Ishikawa (cell line): ENCODE results near the gene VAX1.

Source experiments
- CEBPB ChIP-seq: IDR thresholded peaks from 2 replicates; pipeline ENCODE4 v1.6.1; 2012
- CREB1 ChIP-seq: IDR thresholded peaks from 2 replicates; pipeline ENCODE4 v1.6.1; 2012; ENCODE audit warnings: low read depth
- EGR1 ChIP-seq: IDR thresholded peaks from 2 replicates; pipeline ENCODE4 v1.6.1; 2012
- EP300 ChIP-seq: IDR thresholded peaks from 2 replicates; pipeline ENCODE4 v1.6.1; 2012; ENCODE audit warnings: borderline replicate concordance
- FOXM1 ChIP-seq: IDR thresholded peaks from 2 replicates; pipeline ENCODE4 v1.6.1; 2012; ENCODE audit warnings: low read depth, borderline replicate concordance
- NFIC ChIP-seq: IDR thresholded peaks from 2 replicates; pipeline ENCODE4 v1.6.1; 2012
- RAD21 ChIP-seq: IDR thresholded peaks from 2 replicates; pipeline ENCODE4 v1.6.1; 2012; ENCODE audit warnings: low read depth
- TAF1 ChIP-seq: IDR thresholded peaks from 2 replicates; pipeline ENCODE4 v1.6.1; 2012; ENCODE audit warnings: low read depth, mild to moderate bottlenecking
- TCF12 ChIP-seq: IDR thresholded peaks from 2 replicates; pipeline ENCODE4 v1.6.1; 2012; ENCODE audit warnings: low read depth
- TEAD4 ChIP-seq: IDR thresholded peaks from 2 replicates; pipeline ENCODE4 v1.6.1; 2012
- YY1 ChIP-seq: IDR thresholded peaks from 2 replicates; pipeline ENCODE4 v1.6.1; 2012; ENCODE audit warnings: low read depth
- ZBTB7A ChIP-seq: IDR thresholded peaks from 2 replicates; pipeline ENCODE4 v1.6.1; 2012; ENCODE audit warnings: low read depth
- TF ChIP-seq, protein P1 (sequence below): IDR thresholded peaks from 2 replicates; pipeline ENCODE4 v1.6.1; 2012
- TF ChIP-seq, protein P2 (sequence below): IDR thresholded peaks from 2 replicates; pipeline ENCODE4 v1.6.1; 2012
- TF ChIP-seq, protein P3 (sequence below): IDR thresholded peaks from 2 replicates; pipeline ENCODE4 v1.6.1; 2012; ENCODE audit warnings: low read depth, mild to moderate bottlenecking

VAX1 gene

DNA sequence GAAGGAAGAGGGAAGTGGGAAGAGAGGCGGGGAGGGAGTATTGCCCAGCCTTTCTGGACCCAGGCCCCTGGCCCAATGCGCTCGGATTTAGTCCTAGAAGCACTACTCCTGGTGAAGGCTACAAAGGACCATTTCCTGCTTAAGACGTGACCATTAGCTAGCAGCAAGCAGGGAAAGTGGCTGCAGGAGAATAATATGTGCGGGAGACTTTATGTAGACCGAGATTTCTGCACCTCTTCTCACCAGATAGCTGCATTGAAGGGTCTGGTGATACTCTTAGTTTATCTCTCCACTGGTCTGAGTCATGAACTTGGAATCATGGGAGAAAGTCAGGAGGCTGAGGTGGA is 3.1 kb downstream of the VAX1 start:
- TF ChIP-seq, protein P1, sequence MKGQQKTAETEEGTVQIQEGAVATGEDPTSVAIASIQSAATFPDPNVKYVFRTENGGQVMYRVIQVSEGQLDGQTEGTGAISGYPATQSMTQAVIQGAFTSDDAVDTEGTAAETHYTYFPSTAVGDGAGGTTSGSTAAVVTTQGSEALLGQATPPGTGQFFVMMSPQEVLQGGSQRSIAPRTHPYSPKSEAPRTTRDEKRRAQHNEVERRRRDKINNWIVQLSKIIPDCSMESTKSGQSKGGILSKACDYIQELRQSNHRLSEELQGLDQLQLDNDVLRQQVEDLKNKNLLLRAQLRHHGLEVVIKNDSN: no peak
- TF ChIP-seq, protein P2, sequence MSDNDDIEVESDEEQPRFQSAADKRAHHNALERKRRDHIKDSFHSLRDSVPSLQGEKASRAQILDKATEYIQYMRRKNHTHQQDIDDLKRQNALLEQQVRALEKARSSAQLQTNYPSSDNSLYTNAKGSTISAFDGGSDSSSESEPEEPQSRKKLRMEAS: no peak
- TF ChIP-seq TAF1 (no peak), RAD21 (no peak), TEAD4 (no peak), TCF12 (no peak), CEBPB (no peak), NFIC (no peak), EGR1 (no peak), YY1 (no peak), ZBTB7A (no peak), FOXM1 (no peak), EP300 (no peak), CREB1 (no peak)
- TF ChIP-seq, protein P3, sequence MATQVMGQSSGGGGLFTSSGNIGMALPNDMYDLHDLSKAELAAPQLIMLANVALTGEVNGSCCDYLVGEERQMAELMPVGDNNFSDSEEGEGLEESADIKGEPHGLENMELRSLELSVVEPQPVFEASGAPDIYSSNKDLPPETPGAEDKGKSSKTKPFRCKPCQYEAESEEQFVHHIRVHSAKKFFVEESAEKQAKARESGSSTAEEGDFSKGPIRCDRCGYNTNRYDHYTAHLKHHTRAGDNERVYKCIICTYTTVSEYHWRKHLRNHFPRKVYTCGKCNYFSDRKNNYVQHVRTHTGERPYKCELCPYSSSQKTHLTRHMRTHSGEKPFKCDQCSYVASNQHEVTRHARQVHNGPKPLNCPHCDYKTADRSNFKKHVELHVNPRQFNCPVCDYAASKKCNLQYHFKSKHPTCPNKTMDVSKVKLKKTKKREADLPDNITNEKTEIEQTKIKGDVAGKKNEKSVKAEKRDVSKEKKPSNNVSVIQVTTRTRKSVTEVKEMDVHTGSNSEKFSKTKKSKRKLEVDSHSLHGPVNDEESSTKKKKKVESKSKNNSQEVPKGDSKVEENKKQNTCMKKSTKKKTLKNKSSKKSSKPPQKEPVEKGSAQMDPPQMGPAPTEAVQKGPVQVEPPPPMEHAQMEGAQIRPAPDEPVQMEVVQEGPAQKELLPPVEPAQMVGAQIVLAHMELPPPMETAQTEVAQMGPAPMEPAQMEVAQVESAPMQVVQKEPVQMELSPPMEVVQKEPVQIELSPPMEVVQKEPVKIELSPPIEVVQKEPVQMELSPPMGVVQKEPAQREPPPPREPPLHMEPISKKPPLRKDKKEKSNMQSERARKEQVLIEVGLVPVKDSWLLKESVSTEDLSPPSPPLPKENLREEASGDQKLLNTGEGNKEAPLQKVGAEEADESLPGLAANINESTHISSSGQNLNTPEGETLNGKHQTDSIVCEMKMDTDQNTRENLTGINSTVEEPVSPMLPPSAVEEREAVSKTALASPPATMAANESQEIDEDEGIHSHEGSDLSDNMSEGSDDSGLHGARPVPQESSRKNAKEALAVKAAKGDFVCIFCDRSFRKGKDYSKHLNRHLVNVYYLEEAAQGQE: no peak

DNA sequence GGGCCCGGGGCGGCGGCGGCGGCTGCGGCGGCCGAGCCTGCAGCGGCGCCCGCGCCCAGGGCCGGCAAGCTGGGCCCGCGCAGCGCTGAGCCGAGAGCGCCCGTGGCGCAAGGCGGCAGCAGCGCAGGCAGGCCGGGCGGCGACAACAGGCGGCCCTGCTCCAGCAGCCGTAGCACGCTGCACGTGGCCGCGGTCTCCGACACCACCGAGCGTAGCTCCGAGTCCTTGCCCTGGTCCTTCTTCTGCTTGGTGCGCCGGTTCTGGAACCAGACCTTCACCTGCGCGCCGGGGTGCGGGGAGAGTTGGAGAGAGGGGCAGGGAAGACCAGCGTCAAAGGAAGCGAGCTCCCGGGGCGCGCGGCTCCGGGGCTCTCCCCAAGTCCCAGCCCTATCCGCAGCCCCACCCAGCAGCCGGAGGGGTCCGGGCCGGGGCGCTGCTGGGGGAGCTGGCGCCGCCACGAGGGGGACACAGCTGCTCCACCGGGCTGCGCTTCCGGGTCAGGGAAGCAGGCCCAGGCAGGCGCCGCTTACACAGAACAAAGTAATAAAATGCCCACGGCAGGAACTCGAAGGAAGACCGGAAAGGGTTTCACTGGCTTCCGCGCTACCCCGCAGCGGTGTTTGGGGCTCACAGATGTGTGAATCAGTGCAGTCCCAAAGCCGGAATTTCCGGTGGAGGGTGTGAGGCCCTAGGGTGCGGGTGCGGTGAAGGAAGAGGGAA is 3.6 kb downstream of the VAX1 start:
- TF ChIP-seq FOXM1: no peak
- TF ChIP-seq CREB1: no peak
- TF ChIP-seq YY1: no peak
- TF ChIP-seq CEBPB: no peak
- no peak for TF ChIP-seq TEAD4
- TF ChIP-seq EP300: no peak
- TF ChIP-seq RAD21: no peak
- TF ChIP-seq NFIC: no peak
- TF ChIP-seq TAF1: no peak
- no peak for TF ChIP-seq ZBTB7A
- TF ChIP-seq, protein P1: no peak
- no peak for TF ChIP-seq TCF12
- TF ChIP-seq EGR1: no peak
- TF ChIP-seq, protein P2: no peak
- TF ChIP-seq, protein P3: no peak

DNA sequence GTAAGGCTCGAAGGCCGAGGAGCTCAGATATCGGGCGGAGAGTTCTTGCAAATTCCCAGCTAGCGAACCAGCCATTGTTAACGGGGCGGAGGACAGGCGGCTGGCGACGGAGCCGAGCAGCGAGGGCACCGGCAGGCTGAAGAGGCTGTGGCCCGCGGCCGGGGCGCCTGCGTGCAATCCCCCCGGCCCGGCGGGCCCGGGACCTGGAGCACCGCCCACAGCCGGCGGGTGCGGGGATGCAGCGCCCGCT is 4.1 kb downstream of the VAX1 start:
- TF ChIP-seq, protein P2: no peak
- TF ChIP-seq, protein P1: no peak
- TF ChIP-seq YY1: no peak
- TF ChIP-seq TCF12: no peak
- TF ChIP-seq NFIC: no peak
- TF ChIP-seq TAF1: no peak
- no peak for TF ChIP-seq EGR1
- no peak for TF ChIP-seq FOXM1
- no peak for TF ChIP-seq CEBPB
- TF ChIP-seq ZBTB7A: no peak
- no peak for TF ChIP-seq EP300
- TF ChIP-seq TEAD4: no peak
- TF ChIP-seq, protein P3: no peak
- no peak for TF ChIP-seq CREB1
- no peak for TF ChIP-seq RAD21

DNA sequence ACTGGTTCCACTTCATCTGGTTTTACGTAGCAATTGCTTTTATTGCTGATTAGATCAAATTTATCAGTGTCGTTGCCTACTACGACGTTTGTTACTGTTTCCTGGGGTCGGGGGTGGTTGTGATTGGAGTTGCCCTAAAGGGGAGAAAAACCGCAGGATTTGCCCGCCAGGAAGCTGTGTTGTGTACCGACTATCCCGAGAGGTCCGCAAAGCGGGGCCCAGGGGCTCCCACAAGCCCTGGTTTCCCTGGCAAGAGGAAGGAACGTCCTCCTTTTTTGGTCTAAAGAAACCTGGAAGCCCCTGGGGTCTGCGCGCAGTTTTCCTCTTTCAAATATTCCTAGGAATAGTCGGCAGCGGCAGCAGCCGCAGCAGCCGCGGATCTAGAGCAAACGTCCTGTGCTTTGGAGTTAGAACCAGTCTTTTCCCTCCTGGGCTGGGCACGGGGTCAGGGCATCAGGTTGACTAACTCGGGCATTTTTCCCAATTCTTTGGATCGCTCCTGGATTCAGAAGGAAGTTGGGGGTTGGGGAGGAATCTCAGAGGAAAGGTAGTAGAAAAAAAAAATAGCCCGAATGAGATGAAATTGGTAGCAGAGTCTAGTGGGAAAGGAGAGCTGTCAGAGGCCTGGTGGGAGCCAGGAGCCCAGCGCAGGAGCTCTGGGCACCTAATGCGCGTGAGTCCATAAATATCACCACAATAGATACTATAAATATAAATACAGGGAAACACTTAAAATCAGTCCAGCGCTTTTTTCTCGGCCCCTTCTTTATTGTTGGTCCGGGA is 4.6 kb downstream of the VAX1 start:
- TF ChIP-seq NFIC (no peak), EGR1 (no peak), CREB1 (no peak), EP300 (no peak), ZBTB7A (no peak), TCF12 (no peak), FOXM1 (no peak), TEAD4 (no peak), CEBPB (no peak), TAF1 (no peak), RAD21 (no peak), YY1 (no peak)
- TF ChIP-seq, protein P2: no peak
- TF ChIP-seq, protein P1: no peak
- TF ChIP-seq, protein P3: no peak
